Tibial nerve (tissue), 4 donors: ENCODE measurements around the gene MORN3. TPM values are rescaled to one million over a fixed set of nuclear protein-coding genes. Genes with fewer than 3 reads are reported as not detected.
"Not testable (repeated sequence)": the region's sequence is repeated elsewhere in the genome, so short reads cannot be mapped to it uniquely, and the experiment has no call there.

ENCODE experiments used
- DNase-seq, 2 donors: peaks; one replicate each; pipeline ENCODE4 v3.0.0-alpha.2; 2019; ENCODE audit warnings: low spot score in 2 of 2
- H3K27ac ChIP-seq, 4 donors: fragments of 200-600 bp; sonication (generic) in 3 of 4; one replicate each; pipeline ENCODE4 v1.5.1; 2017 to 2019; ENCODE audit warnings: mild to moderate bottlenecking in 1 of 4
- H3K27me3 ChIP-seq, 2 donors: fragments of 200-600 bp; sonication (generic) in 1 of 2; one replicate each; pipeline versions ENCODE4 v1.5.1 to v1.6.0; 2017 to 2019
- H3K36me3 ChIP-seq, 3 donors: fragments of 200-600 bp; sonication (generic); one replicate each; pipeline ENCODE4 v1.5.1; 2018 to 2019
- H3K4me1 ChIP-seq, 4 donors: fragments of 200-600 bp; sonication (generic) in 3 of 4; one replicate each; pipeline ENCODE4 v1.5.1; 2017 to 2019
- H3K4me3 ChIP-seq, 4 donors: fragments of 200-600 bp; sonication (generic) in 3 of 4; one replicate each; pipeline ENCODE4 v1.5.1; 2017 to 2019; ENCODE audit warnings: mild to moderate bottlenecking in 1 of 4, moderate library complexity in 1 of 4
- H3K9me3 ChIP-seq, 4 donors: fragments of 200-600 bp; sonication (generic) in 3 of 4; one replicate each; pipeline ENCODE4 v1.5.1; 2017 to 2019
- EP300 ChIP-seq, 2 donors: sonication (generic); formaldehyde crosslinking; IDR thresholded peaks; one replicate each; pipeline ENCODE4 v1.6.1; 2017; ENCODE audit warnings: antibody characterized with exemption in 2 of 2, mild to moderate bottlenecking in 1 of 2
- POLR2A ChIP-seq, 2 donors: fragments of 450-650 bp; IDR thresholded peaks; one replicate each; pipeline ENCODE4 v1.6.1; 2017; ENCODE audit warnings: antibody characterized with exemption in 2 of 2, mild to moderate bottlenecking in 2 of 2, moderate library complexity in 2 of 2
- WGBS, 2 donors: methylation state at CpG; one replicate each; pipeline ENCODE4 v1.1.5; 2018; 5-methylcytosine and 5-hydroxymethylcytosine counted together
- total RNA-seq, 4 donors: library from RNA; depleted of rRNA; stranded (reverse); fragments of >200 nt; gene quantifications; one replicate each; pipeline ENCODE4 v1.1.0, GENCODE V29; 2016
- TF ChIP-seq, protein P1 (sequence below), 5 experiments: fragments of 200-600 bp in 3 of 5; fragments of 450-650 bp in 2 of 5; sonication (generic) in 3 of 5; IDR thresholded peaks; one replicate each; pipeline ENCODE4 v1.5.1; 2016 to 2019; ENCODE audit warnings: antibody characterized with exemption in 5 of 5, mild to moderate bottlenecking in 3 of 5, moderate library complexity in 2 of 5

The MORN3 gene
- total RNA-seq, 4 donors from 2014 or later, result under 0.01 TPM; not detected in 3

DNA sequence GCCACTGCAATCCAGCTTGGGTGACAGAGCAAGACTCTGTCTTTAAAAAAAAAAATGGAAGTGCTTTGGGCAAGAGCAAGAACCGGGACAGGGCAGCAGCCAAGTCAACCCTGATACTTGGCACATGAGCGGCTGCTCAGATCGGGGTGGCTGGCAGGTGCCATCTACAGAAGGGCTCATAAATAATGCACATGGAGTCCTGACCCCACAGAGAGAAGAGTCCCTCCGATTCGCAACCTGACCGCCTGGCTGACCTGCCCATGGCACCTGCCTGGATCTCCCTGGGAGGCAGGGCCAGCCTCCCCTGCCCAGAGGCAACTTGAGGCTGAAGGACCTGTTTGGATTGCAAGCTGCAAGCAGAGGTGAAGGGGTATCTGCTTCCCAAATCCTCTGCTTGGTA lies 33.5 kb upstream of the MORN3 start:
- no peak for DNase-seq
- Histone ChIP-seq H3K4me1 (peaks cover 0 to 5% (median 0%) of the 10 kb centered on the region in 4 donors), H3K36me3 (no peaks in the 10 kb centered on the region), H3K4me3 (no peak overlapping the region), H3K27ac (no peak overlapping the region), H3K9me3 (no peaks in the 10 kb centered on the region), H3K27me3 (no peaks in the 10 kb centered on the region)
- TF ChIP-seq, protein P1, sequence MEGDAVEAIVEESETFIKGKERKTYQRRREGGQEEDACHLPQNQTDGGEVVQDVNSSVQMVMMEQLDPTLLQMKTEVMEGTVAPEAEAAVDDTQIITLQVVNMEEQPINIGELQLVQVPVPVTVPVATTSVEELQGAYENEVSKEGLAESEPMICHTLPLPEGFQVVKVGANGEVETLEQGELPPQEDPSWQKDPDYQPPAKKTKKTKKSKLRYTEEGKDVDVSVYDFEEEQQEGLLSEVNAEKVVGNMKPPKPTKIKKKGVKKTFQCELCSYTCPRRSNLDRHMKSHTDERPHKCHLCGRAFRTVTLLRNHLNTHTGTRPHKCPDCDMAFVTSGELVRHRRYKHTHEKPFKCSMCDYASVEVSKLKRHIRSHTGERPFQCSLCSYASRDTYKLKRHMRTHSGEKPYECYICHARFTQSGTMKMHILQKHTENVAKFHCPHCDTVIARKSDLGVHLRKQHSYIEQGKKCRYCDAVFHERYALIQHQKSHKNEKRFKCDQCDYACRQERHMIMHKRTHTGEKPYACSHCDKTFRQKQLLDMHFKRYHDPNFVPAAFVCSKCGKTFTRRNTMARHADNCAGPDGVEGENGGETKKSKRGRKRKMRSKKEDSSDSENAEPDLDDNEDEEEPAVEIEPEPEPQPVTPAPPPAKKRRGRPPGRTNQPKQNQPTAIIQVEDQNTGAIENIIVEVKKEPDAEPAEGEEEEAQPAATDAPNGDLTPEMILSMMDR (IDR thresholded peaks at IDR 0.05), result no peak
- no peak for TF ChIP-seq POLR2A (IDR thresholded peaks at IDR 0.05)
- TF ChIP-seq EP300 (IDR thresholded peaks at IDR 0.05), result no peak
- 86 to 89% methylated on average over 6 of the region's 6 CpGs for WGBS, 2 donors

DNA sequence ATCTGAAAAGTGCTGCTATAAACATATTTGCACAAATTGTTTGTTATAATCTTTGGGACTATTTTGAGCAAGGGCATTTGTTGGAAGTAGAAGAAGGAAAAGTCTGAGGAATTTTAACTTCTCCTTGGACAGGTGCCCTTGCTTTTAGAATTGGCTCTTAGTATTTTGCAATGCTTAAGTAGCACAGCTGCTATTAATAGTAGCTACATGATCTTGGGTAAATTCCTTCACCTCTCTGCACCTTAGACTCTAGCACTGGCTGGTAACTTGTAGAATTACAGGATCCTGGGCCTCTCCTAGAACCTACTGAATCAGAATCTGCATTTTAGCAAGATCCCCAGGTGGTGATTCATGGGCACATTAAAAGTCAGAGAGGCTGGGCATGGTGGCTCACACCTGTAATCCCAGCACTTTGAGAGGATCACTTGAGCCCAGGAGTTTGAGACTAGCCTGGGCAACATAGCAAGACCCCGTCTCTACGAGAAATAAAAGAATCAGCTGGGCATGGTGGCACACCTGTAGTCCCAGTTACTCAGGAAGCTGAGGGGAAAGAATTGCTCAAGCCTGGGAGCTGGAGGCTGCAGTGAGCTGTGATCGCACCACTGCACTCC lies 32.3 kb upstream of the MORN3 start:
- no peak for TF ChIP-seq EP300 (IDR thresholded peaks at IDR 0.05)
- TF ChIP-seq, protein P1 (IDR thresholded peaks at IDR 0.05), result no peak
- TF ChIP-seq POLR2A (IDR thresholded peaks at IDR 0.05), result no peak
- Histone ChIP-seq H3K27ac (no peak overlapping the region), H3K4me1 (peaks cover 0 to 5% (median 0%) of the 10 kb centered on the region in 4 donors), H3K27me3 (no peaks in the 10 kb centered on the region), H3K4me3 (no peak overlapping the region), H3K36me3 (no peaks in the 10 kb centered on the region), H3K9me3 (no peaks in the 10 kb centered on the region)
- 85 to 93% methylated on average over 3 of the region's 3 CpGs for WGBS, 2 donors
- DNase-seq, result no peak

DNA sequence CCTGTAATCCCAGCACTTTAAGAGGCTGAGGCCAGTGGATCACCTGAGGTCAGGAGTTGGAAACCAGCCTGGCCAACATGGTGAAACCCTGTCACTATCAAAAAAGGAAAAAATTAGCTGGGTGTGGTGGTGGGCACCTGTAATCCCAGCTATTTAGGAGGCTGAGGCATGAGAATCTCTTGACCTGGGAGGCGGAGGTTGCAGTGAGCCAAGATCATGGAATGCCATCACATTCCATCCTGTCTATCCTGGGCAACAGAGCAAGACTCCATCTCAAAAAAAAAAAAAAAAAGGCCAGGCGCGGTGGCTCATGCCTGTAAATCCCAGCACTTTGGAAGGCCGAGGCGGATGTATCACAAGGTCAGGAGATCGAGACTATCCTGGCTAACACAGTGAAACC lies 28.4 kb upstream of the MORN3 start:
- H3K36me3 ChIP-seq, H3K9me3 ChIP-seq, H3K4me3 ChIP-seq, H3K4me1 ChIP-seq, H3K27ac ChIP-seq, DNase-seq, H3K27me3 ChIP-seq: not testable (repeated sequence)
- WGBS, 2 donors, result 93 to 99% methylated on average over 6 of the region's 6 CpGs

DNA sequence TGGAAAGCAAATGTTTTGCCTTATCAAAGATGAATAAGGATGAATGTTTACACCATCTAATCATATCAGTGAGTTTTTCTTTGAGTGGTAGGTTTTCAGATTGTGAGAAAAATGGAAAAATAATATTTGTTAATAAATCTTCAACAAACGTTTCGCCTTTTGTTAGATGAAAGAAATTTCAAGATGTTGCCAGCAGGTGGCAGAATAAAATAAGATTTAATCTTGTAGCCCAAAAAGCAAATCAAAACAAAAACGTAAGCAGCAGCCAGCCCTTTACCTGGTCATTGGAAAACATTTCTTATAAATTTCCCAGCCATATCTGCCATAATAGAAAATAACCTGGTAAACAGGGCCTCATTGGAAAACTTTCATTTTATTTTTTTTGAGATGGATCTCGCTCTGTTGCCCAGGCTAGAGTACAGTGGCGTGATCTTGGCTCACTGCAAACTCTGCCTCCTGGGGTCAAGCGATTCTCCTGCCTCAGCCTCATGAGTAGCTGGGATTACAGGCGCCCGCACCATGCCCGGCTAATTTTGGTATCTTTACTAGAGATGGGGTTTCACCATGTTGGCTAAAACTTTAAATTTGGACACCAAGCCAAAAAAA lies 27.7 kb upstream of the MORN3 start:
- DNase-seq, result peak in 1 of 2 donors; percentile 75
- Histone ChIP-seq H3K4me1 (peaks cover 0 to 5% (median 0%) of the 10 kb centered on the region in 4 donors), H3K27me3 (no peaks in the 10 kb centered on the region), H3K4me3 (no peak overlapping the region), H3K27ac (no peak overlapping the region), H3K36me3 (no peaks in the 10 kb centered on the region), H3K9me3 (no peaks in the 10 kb centered on the region)
- WGBS, 2 donors, result 43 to 45% methylated on average over 9 of the region's 9 CpGs
- TF ChIP-seq, protein P1 (IDR thresholded peaks at IDR 0.05), result peak in 4 of 5 experiments; percentile 49 to 88 (median 68)
- TF ChIP-seq POLR2A (IDR thresholded peaks at IDR 0.05), result no peak

DNA sequence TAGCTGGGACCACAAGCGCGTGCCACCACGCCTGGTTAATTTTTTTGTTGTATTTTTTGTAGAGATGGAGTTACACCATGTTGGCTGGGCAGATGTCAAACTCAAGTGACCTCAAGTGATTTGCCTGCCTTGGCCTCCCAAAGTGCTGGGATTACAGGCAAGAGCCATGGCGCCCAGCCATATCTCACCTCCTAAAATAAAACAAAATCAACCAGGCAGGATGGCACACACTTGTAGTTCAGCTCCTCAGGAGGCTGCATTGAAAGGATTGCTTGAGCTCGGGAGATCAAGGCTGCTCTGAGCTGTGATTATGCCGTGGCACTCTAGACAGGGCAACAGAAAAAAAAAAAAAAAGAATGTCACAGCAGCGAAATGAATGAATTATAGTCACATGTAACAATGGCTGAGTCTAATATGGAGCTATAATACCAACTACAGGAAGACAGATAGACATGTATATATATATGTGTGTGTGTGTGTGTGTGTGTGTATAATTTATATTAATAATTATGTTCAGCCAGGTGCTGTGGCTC lies 23.8 kb upstream of the MORN3 start:
- Histone ChIP-seq H3K27ac (no peak overlapping the region), H3K9me3 (no peaks in the 10 kb centered on the region), H3K27me3 (no peaks in the 10 kb centered on the region), H3K4me1 (no peaks in the 10 kb centered on the region), H3K4me3 (no peak overlapping the region), H3K36me3 (no peaks in the 10 kb centered on the region)
- no peak for DNase-seq
- 68 to 73% methylated on average over 7 of the region's 7 CpGs for whole genome bisulfite sequencing, 2 donors
- no peak for TF ChIP-seq EP300 (IDR thresholded peaks at IDR 0.05)
- no peak for TF ChIP-seq POLR2A (IDR thresholded peaks at IDR 0.05)
- TF ChIP-seq, protein P1 (IDR thresholded peaks at IDR 0.05), result no peak

DNA sequence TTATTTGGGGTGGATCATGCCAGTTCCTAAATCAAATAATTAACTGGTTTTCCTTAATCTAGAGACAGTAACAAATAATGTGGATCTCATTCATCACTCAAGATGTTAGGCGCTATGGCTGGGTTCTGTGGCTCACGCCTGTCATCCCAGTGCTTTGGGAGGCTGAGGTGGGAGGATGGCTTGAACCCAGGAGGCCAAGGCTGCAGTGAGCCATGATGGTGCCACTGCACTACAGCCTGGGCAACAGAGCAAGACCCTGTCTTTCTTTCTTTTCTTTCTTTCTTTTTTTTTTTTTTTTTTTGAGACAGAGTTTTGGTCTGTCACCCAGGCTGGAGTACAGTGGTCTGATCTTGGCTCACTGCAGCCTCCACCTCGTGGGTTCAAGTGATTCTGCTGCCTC lies 23.3 kb upstream of the MORN3 start:
- not testable (repeated sequence) for H3K9me3 ChIP-seq, H3K27me3 ChIP-seq, H3K27ac ChIP-seq, H3K4me1 ChIP-seq, H3K36me3 ChIP-seq, DNase-seq, H3K4me3 ChIP-seq
- WGBS, 2 donors, result 71 to 81% methylated on average over 3 of the region's 3 CpGs
